HK-2 (cell line): ENCODE measurements around the gene CHCHD3.
"Not testable (repeated sequence)": the region's sequence is repeated elsewhere in the genome, so short reads cannot be mapped to it uniquely, and the experiment has no call there.

Experiments used
- DNase-seq: peaks from one replicate; pipeline ENCODE4 v3.0.0-alpha.2; 2018; ENCODE audit not compliant: unreplicated experiment

Gene CHCHD3

GRCh38 chr7:132904209-132904608 lies 177.7 kb downstream of the CHCHD3 start:
- DNase-seq = no peak

- DNase-seq = not testable (repeated sequence)
Observed at GRCh38 chr7:132902294-132902693, 179.6 kb downstream of the CHCHD3 start.

- no peak for DNase-seq
Observed at GRCh38 chr7:132901241-132901640, 180.6 kb downstream of the CHCHD3 start.

GRCh38 chr7:132899833-132900232 lies 182.1 kb downstream of the CHCHD3 start:
- DNase-seq = no peak

GRCh38 chr7:132898641-132899175 lies 183.2 kb downstream of the CHCHD3 start:
- not testable (repeated sequence) for DNase-seq

GRCh38 chr7:132897093-132897687 lies 184.7 kb downstream of the CHCHD3 start:
- no peak for DNase-seq

- no peak for DNase-seq
Observed at GRCh38 chr7:132895231-132895630, 186.7 kb downstream of the CHCHD3 start.

GRCh38 chr7:132893560-132893959 lies 188.3 kb downstream of the CHCHD3 start:
- no peak for DNase-seq

- not testable (repeated sequence) for DNase-seq
Observed at GRCh38 chr7:132892744-132893143, 189.1 kb downstream of the CHCHD3 start.

- DNase-seq = no peak
Observed at GRCh38 chr7:132891554-132891953, 190.3 kb downstream of the CHCHD3 start.

- DNase-seq = no peak
Observed at GRCh38 chr7:132882714-132883428, 199.0 kb downstream of the CHCHD3 start.

- no peak for DNase-seq
Observed at GRCh38 chr7:132881317-132881716, 200.6 kb downstream of the CHCHD3 start.

- no peak for DNase-seq
Observed at GRCh38 chr7:132879579-132879978, 202.3 kb downstream of the CHCHD3 start.

GRCh38 chr7:132878204-132878919 lies 203.5 kb downstream of the CHCHD3 start:
- no peak for DNase-seq

- DNase-seq = no peak
Observed at GRCh38 chr7:132877573-132877972, 204.3 kb downstream of the CHCHD3 start.

GRCh38 chr7:132876576-132876975 lies 205.3 kb downstream of the CHCHD3 start:
- DNase-seq = no peak

- no peak for DNase-seq
Observed at GRCh38 chr7:132872034-132872433, 209.9 kb downstream of the CHCHD3 start.

- DNase-seq = no peak
Observed at GRCh38 chr7:132871419-132871818, 210.5 kb downstream of the CHCHD3 start.

GRCh38 chr7:132869166-132869861 lies 212.6 kb downstream of the CHCHD3 start:
- DNase-seq = no peak

- no peak for DNase-seq
Observed at GRCh38 chr7:132866551-132866950, 215.3 kb downstream of the CHCHD3 start.

GRCh38 chr7:132866144-132866531 lies 215.8 kb downstream of the CHCHD3 start:
- no peak for DNase-seq
